GM04503 (cell line): ENCODE measurements around the gene ZNF593OS.

ENCODE experiments used
- DNase-seq: peaks from one replicate; pipeline ENCODE4 v3.0.0-alpha.2; 2012; ENCODE audit warnings: low read depth

ZNF593OS gene

GRCh38 chr1:26171084-26172072 is at the start of gene ZNF593OS:
Gene ZNF593OS (minus strand): TSS chr1:26171832. CDS start chr1:26171661, 171 bp downstream.
- DNase-seq = no peak

DNA sequence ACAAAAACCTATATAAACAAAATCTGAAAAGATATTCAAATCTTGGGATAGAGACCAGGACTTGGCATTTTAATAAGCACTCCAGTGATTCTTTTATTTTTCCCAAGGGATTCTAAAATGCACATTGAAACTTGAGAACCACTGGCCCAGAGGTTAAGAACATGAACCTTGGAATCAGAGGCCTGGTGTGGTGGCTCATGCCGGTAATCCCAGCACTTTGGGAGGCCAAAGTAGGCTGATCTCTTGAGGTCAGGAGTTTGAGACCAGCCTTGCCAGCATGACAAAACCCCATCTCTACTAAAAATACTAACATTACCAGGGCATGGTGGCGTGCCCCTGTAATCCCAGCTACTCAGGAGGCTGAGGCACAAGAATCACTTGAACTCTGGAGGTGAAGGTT is 49.5 kb upstream of the ZNF593OS start:
- DNase-seq = no peak

DNA sequence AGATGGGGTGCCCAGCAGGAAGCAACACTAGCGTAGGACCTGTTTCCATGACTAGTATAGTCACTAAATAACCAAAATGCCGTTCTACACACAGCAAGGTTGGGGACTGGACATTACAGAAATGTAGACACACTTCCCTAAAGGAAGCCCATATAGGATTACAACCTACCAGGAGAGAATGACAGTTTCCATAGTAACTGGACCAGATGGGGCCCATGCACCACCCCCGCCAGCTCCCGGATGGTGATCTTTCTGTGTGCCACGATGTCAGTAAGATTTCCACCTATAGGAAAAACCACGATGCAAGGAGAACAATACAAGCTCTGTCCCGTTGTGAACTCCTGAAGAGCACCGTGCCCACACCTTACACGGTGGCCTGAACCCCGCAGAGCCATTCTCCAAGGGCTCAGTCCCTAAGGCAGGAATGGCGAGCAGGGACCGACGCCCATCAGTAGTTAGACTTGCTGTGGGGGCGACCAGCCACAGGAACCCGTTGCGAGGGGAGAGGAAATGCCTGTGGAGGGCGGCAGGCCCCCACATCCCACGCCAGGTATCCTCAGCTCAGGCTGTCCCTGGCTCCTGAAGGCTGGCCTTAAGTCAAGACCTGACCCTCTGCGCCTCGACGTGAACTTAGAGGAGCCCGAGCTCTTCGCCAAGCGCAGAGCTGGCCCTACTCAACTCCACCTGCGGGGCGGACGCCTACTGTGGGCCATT is 48.7 kb upstream of the ZNF593OS start:
- no peak for DNase-seq

DNA sequence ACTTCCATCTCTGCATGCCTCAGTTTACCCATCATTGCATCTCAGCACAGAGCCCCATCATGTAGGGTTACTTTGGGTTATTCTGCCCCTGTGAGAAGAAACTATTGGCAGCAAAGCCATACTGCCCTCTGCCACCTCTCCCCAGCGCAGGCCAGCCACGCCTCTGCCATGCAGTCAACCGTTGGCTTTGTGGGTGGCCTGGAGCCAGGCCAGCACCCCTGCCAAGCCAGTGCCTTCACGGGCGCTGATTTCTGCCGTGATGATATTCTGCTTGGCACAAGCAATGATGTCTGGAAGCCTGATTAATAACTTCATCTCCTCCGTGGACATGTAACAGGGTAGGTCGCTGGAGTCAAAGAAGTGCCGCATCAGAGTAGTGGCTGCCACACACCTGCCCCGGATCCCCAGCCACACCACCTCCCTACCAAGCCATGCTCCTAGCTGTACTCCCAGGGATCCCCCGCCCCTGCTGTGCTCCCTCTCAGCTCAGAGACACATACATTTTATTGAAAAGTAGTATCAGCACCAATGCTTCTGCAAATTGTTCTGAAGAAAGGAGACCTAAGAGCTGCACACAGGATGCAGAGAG is 47.4 kb upstream of the ZNF593OS start:
- no peak for DNase-seq

- DNase-seq = no peak
Observed at GRCh38 chr1:26215246-26215645, 43.6 kb upstream of the ZNF593OS start.

DNA sequence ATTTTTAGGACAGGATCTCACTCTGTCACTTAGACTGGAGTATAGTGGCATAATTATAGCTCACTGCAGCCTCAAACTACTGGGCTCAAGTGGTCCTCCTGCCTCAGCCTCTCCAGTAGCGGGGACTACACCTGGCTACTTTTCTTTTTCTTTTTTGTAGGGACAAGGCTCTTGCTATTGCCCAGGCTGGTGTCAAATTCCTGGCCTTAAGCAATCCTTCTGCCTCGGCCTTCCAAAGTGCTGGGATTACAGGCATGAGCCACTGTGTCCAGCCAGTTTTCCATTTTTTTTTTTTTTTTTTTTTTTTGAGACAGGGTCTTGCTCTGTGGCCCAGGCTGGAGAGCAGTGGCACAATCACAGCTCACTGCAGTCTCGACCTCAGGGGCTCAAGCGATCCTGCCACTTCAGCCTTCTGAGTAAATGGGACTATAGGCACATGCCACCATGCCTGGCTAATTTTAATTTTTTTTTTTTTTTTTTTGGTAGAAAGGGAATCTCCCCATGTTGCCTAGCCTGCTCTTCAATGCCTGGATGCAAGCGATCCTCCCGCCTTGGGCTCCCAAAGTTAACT is 41.8 kb upstream of the ZNF593OS start:
- no peak for DNase-seq

- DNase-seq = no peak
Observed at GRCh38 chr1:26212726-26213125, 41.1 kb upstream of the ZNF593OS start.

DNA sequence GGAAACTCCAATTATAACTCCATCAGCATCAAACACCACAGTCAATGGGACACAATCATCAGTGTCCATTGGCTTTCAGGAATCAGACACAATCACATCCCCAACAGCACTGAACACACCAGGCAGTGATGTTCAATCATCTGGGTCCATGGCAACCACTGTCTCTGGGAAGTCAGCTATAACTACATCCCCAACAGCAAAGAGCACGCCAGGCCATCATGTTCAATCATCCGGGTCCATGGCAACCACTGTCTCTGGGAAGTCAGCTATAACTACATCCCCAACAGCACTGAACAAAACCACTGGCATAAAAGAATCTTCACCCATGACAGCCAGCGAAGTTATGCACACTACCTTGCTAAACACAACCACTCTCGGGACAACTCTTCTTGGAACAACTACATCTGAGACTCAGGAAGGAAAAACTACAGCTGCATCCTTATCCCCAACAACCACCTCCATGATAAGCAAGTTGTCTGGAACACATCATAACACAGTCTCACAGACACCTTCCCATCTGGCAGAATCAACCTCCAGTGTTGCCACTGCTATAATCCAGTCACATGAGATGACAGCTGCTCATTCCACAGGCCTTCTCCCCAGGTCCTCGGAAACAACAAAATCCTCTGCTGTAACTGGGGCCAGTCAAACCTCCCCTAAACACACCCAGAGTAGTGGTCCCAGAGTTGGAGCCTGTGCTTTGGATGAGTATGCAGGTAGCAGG is 38.7 kb upstream of the ZNF593OS start:
- DNase-seq = no peak

DNA sequence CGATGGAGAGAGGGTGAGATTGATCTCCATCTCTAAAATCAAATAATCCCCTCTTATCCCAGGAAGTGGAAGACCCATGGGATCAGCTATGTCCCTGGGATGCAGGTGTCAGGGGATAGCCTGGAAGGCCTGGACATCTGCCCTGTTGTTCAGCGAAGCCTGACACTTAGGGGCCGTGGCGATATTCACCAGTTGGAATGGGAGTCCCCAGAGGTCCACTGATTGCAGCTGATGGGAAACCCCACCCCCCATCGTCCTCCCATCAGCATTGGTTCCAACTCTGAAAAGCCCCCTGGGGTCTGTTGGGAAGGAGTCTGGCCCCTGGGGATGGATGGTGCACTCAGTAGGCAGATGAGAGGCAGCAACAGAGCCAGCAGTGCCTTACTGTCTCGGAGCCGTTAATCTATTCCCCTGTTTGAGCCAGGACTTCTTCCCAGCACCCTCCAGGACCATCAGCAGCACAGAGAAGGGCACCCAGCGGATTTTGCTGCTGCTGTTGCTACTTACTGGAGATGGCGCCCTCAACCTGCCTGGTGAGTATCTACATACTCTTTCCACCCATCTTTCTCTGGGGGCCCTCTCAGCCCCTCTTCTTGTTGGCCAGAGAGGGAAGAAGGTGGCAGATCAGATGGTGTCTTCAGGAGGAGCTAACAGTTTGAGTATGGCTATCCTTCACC is 32.1 kb upstream of the ZNF593OS start:
- DNase-seq = no peak

DNA sequence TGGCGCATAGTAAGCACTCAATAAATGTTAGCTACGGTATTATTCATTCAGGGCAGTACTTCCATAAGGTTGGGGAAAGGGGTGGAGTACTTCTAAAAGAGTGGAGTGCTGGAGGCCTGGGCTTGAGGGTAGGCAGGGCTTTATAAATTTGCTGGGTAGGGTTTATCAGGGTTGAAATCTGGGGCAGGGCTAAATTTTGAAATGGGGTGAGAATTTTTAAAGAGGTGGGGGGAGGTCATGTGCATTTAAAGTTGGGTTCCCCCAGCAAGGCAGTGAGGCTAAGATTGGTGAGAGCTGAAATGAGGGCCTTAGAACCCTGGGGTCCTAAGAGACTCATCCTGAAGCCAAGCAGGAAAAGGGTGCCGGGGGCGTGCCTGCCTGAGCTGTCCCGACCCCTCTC is 28.8 kb upstream of the ZNF593OS start:
- DNase-seq = no peak

DNA sequence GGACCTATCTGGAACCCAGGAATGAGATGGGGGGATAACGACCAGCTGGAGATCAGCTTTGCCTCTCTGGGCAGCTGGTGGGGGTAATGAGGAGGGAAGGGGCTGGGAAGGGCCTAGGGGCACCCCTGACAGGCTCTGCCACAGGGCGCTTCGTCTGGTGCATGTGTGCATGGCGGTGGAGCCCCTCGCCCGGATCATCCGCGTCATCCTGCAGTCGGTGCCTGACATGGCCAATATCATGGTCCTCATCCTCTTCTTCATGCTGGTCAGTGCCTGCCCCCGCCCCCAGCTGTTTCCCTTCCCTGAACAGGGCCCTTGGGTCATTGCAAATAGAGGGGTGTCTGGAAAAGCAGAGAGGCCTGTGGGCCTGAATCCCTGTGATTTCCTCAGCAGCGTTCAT is 26.2 kb upstream of the ZNF593OS start:
- DNase-seq = no peak

GRCh38 chr1:26197301-26197700 is 25.7 kb upstream of the ZNF593OS start:
- no peak for DNase-seq

- no peak for DNase-seq
Observed at GRCh38 chr1:26195805-26196204, 24.2 kb upstream of the ZNF593OS start.

- DNase-seq = no peak
Observed at GRCh38 chr1:26191739-26192138, 20.1 kb upstream of the ZNF593OS start.

DNA sequence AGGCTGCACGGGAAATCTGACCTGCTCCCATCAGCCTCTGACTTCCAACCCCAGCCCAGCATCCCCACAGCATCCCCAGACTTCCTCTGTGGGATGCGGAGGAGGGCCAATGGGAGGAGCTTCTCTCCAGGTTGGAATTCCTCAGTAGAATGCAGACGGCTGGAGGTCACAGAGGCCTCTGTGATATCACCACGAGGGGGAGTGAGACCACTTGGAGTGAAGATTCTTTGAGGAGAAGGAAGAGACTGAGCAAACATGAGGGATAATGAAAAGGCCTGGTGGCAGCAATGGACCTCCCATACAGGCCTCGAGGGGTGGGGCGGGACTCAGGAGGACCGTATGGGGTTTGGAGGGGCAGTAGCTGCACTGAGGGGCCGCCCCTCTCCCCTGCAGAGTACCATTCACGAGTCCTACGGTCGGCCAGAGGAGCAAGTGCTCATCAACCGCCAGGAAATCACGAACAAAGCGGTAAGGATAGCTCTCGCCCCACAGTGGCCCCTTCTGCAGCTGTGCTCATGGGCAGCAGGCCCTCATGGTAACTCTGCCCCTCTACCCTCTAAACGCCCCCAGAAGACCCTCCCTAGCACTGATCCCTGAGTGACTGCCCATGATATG is 18.8 kb upstream of the ZNF593OS start, which contains the start of gene CATSPER4:
CATSPER4 (plus strand) TSS at position 230 of the 615 bp plus-strand sequence; CDS start at position 256, 26 bp downstream.
- no peak for DNase-seq

DNA sequence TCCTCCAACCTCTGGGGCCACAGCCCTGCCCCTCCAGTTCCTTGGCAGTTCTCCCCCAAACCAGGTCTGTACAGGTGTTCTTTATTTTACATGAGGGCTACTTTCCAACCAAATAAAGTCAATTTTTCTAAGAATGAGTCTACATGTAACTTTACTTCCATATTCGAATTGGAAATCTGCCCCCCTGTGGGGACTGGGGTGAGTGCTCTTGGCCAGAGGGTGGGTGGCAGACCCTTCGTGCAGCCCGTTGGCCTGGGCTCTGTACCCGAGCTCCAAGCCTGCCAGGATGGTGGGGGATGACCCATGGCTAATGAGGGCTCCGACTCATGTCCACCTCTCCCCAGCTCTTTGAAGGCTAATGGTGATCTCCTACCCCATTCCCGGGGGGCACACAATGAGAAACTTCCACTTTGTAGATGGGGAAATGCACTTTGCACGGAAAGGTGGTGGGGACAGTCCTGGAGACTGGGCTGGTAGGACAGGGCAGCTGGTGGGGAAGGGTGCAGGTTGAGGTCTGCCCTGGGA is 18.2 kb upstream of the ZNF593OS start:
- no peak for DNase-seq

- DNase-seq = no peak
Observed at GRCh38 chr1:26189331-26189730, 17.7 kb upstream of the ZNF593OS start.

- no peak for DNase-seq
Observed at GRCh38 chr1:26188477-26188876, 16.8 kb upstream of the ZNF593OS start.

- no peak for DNase-seq
Observed at GRCh38 chr1:26187882-26188281, 16.2 kb upstream of the ZNF593OS start.

DNA sequence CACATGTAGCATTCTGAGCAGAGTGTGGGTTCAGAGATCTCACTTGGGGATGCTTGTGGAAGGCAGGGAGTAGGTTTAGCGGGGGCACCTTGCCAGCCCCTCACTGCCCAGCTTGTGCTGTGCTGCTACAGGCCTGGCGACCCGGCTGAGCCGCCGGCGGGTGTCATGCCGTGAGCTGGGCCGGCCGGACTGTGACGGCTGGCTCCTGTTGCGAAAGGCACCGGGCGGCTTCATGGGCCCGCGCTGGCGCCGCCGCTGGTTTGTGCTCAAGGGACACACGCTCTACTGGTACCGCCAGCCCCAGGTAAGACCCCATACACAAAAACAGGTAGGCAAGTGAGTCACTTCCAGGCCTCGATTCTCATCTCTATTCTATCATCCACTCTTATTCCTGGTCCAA is 13.3 kb upstream of the ZNF593OS start:
- no peak for DNase-seq
